ENCODE data around the gene TESK1.

GRCh38 chr9:35608221-35608620 is 3.2 kb downstream of the TESK1 start:
- TF ChIP-seq EZH2phosphoT487 (conservative IDR thresholded peaks at IDR 0.05; ENCODE audit: low read length) (no peak), CTCF (IDR thresholded peaks at IDR 0.05; ENCODE audit: insufficient read depth, low read length, poor library complexity, severe bottlenecking) (no peak)
